Gastrocnemius medialis (tissue), 4 donors: Measurements from ENCODE around the gene RBPMS2. TPM values are rescaled to one million over a fixed set of nuclear protein-coding genes. Genes with fewer than 3 reads are reported as not detected.
"Not testable (repeated sequence)": the region's sequence is repeated elsewhere in the genome, so short reads cannot be mapped to it uniquely, and the experiment has no call there.

Experiments
- ATAC-seq, 2 donors: fragments of 150-250 bp; one replicate each; pipeline ENCODE4 v1.9.1; 2016
- DNase-seq, 2 donors: peaks; one replicate each; pipeline ENCODE4 v3.0.0-alpha.2; 2019
- H3K27ac ChIP-seq, 4 donors: fragments of 200-600 bp; sonication (generic); 1 replicate in 1 of 4; 2 replicates in 3 of 4; pipeline ENCODE4 v1.5.1; 2016 to 2018; ENCODE audit warnings: mild to moderate bottlenecking in 2 of 4, moderate library complexity in 1 of 4
- H3K27me3 ChIP-seq, 3 donors: fragments of 200-600 bp; sonication (generic) in 2 of 3; 1 replicate in 1 of 3; 2 replicates in 2 of 3; pipeline versions ENCODE4 v1.5.1 to v1.6.0; 2016 to 2019; ENCODE audit warnings: mild to moderate bottlenecking in 1 of 3, moderate library complexity in 1 of 3
- H3K36me3 ChIP-seq, 2 donors: fragments of 200-600 bp; sonication (generic) in 1 of 2; one replicate each; pipeline ENCODE4 v1.5.1; 2017 to 2018
- H3K4me1 ChIP-seq, 2 donors: fragments of 200-600 bp; sonication (generic) in 1 of 2; one replicate each; pipeline ENCODE4 v1.5.1; 2016 to 2017; ENCODE audit warnings: mild to moderate bottlenecking in 2 of 2
- H3K4me3 ChIP-seq, 4 donors: fragments of 200-600 bp; sonication (generic) in 3 of 4; 1 replicate in 1 of 4; 2 replicates in 3 of 4; pipeline ENCODE4 v1.5.1; 2016 to 2019; ENCODE audit warnings: mild to moderate bottlenecking in 2 of 4
- H3K9me3 ChIP-seq, 3 donors: fragments of 200-600 bp; sonication (generic) in 2 of 3; 1 replicate in 1 of 3; 2 replicates in 2 of 3; pipeline ENCODE4 v1.5.1; 2016 to 2019
- CTCF ChIP-seq, 5 experiments: fragments of 450-650 bp in 3 of 5; fragments of 200-600 bp in 2 of 5; sonication (generic) in 2 of 5; IDR thresholded peaks in 4 of 5; conservative IDR thresholded peaks in 1 of 5; 1 replicate in 4 of 5; 2 replicates in 1 of 5; pipeline ENCODE4 v1.5.1; 2016 to 2019; ENCODE audit warnings: antibody characterized with exemption in 5 of 5, mild to moderate bottlenecking in 3 of 5, moderate library complexity in 3 of 5
- POLR2A ChIP-seq, 2 donors: fragments of 450-650 bp; IDR thresholded peaks; one replicate each; pipeline ENCODE4 v1.6.1; 2017; ENCODE audit warnings: antibody characterized with exemption in 2 of 2, mild to moderate bottlenecking in 2 of 2, moderate library complexity in 2 of 2
- in situ Hi-C, 4 donors: fragments of 200-750 bp; cut with MboI; loops; one replicate each; pipeline versions ENCODE4 v1.15.0 to v1.8.0; 2017; ENCODE audit warnings: low sequenced_read_pairs in 4 of 4
- intact Hi-C: fragments of 100-400 bp; cut with DNase I; formaldehyde crosslinking; loops from one replicate; pipeline ENCODE4 v1.15.1; 2023; ENCODE audit warnings: low total_unique reads
- total RNA-seq, 4 donors: library from RNA; depleted of rRNA; stranded (reverse); fragments of >200 nt; gene quantifications; one replicate each; pipeline versions ENCODE4 v1.1.0 to v1.2.3, GENCODE V29; 2016

RBPMS2 gene
- total RNA-seq, 4 donors from 2014 or later = 0.11 to 0.61 (median 0.35) TPM

- Histone ChIP-seq H3K9me3 (no peaks in the 10 kb centered on the region), H3K4me1 (peaks cover 0 to 12% of the 10 kb centered on the region in 2 donors), H3K4me3 (no peak overlapping the region), H3K27me3 (no peaks in the 10 kb centered on the region), H3K36me3 (no peaks in the 10 kb centered on the region), H3K27ac (no peak overlapping the region)
- DNase-seq (no peak), ATAC-seq (no peak)
- intact Hi-C loops = no loop called here
- TF ChIP-seq POLR2A (IDR thresholded peaks at IDR 0.05) (no peak), CTCF (IDR thresholded peaks at IDR 0.05 in 4 of 5, conservative IDR thresholded peaks at IDR 0.05 in 1 of 5) (no peak)
- in situ Hi-C loops = loop anchor here in 1 of 4 donors (25.0 kb wide), 1 partner anchor 166 kb away; the partner anchor contains the start of gene ANKDD1A
These were observed 29.0 kb downstream of the RBPMS2 start for GRCh38 chr15:64746356-64746755.

DNA sequence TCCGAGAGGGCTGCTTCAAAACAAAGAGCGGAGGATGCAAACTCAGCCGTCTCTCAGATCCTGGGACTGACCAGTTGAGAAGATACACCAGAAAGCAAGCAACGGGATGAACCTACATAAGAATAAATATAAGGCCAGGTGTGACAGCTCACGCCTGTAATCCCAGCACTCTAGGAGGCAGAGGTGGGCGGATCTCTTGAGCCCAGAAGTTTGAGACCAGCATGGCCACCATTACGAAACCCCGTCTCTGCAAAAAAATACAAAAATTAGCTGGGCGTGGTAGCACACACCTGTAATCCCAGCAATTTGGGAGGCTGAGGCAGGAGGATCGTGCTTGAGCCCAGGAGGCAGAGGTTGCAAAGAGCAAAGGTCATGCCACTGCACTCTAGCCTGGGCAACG is 31.7 kb downstream of the RBPMS2 start:
- Histone ChIP-seq H3K9me3 (no peaks in the 10 kb centered on the region), H3K4me1 (peaks cover 0 to under 1% of the 10 kb centered on the region in 2 donors), H3K4me3 (no peak overlapping the region), H3K27me3 (no peaks in the 10 kb centered on the region), H3K27ac (no peak overlapping the region), H3K36me3 (no peaks in the 10 kb centered on the region)
- in situ Hi-C loops (loop anchor here in 1 of 4 donors (25.0 kb wide), 1 partner anchor 169 kb away; the partner anchor contains the start of gene ANKDD1A), intact Hi-C loops (no loop called here)
- DNase-seq = no peak
- no peak for ATAC-seq
- TF ChIP-seq CTCF (IDR thresholded peaks at IDR 0.05 in 4 of 5, conservative IDR thresholded peaks at IDR 0.05 in 1 of 5) (no peak), POLR2A (IDR thresholded peaks at IDR 0.05) (no peak)

DNA sequence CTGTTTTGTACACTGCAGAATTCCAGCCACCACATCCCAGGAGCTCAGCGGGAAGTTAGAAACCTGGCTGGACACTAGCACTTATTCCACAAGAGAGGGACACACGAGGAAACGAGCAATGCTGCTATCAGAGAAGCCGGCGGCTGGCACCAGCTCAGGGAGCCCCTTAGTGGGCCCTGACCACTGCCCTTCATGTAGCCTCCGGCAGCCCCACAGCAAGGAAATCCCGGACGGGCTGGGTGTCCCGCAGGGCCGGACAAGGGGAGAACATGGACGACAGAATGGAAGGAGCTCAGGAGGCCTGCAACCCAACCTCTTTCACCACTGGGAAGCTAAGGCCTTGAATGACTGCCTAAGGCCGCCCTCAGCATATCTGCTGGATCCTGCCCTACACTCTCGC is 32.5 kb downstream of the RBPMS2 start:
- Histone ChIP-seq H3K27me3 (no peaks in the 10 kb centered on the region), H3K4me1 (no peaks in the 10 kb centered on the region), H3K36me3 (no peaks in the 10 kb centered on the region), H3K4me3 (no peak overlapping the region), H3K27ac (peak overlapping the region in 1 of 4 donors; percentile 7), H3K9me3 (no peaks in the 10 kb centered on the region)
- ATAC-seq (no peak), DNase-seq (no peak)
- intact Hi-C loops = no loop called here
- in situ Hi-C loops = loop anchor here in 1 of 4 donors (25.0 kb wide), 1 partner anchor 169 kb away; the partner anchor contains the start of gene ANKDD1A
- no peak for TF ChIP-seq CTCF (IDR thresholded peaks at IDR 0.05 in 4 of 5, conservative IDR thresholded peaks at IDR 0.05 in 1 of 5)
- no peak for TF ChIP-seq POLR2A (IDR thresholded peaks at IDR 0.05)

DNA sequence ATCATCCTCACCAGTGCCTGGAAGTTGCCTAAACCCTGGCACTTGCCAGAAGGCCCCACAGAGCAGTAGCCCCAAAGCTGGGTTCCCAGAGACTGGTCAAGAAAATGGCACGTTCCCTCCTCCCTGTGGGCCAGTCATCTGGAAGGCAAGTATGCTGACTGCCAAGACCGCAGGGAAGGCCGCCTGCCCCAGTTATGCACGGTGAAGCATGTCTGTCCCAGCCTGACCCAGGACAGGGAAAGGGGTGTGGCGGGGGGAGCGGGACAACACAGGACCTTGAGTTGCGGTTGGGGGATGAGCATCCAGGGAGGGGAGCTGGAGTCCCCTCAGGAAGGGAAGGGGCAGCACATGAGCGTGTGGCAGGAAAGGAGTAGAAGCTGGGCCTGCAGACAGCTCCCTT is 33.0 kb downstream of the RBPMS2 start:
- Histone ChIP-seq H3K36me3 (no peaks in the 10 kb centered on the region), H3K27ac (peak overlapping the region in 1 of 4 donors; percentile 7), H3K27me3 (no peaks in the 10 kb centered on the region), H3K4me1 (no peaks in the 10 kb centered on the region), H3K4me3 (no peak overlapping the region), H3K9me3 (no peaks in the 10 kb centered on the region)
- intact Hi-C loops = no loop called here
- ATAC-seq = no peak
- DNase-seq = no peak
- TF ChIP-seq POLR2A (IDR thresholded peaks at IDR 0.05) = no peak
- no peak for TF ChIP-seq CTCF (IDR thresholded peaks at IDR 0.05 in 4 of 5, conservative IDR thresholded peaks at IDR 0.05 in 1 of 5)
- in situ Hi-C loops = loop anchor here in 1 of 4 donors (25.0 kb wide), 1 partner anchor 170 kb away; the partner anchor contains the start of gene ANKDD1A

DNA sequence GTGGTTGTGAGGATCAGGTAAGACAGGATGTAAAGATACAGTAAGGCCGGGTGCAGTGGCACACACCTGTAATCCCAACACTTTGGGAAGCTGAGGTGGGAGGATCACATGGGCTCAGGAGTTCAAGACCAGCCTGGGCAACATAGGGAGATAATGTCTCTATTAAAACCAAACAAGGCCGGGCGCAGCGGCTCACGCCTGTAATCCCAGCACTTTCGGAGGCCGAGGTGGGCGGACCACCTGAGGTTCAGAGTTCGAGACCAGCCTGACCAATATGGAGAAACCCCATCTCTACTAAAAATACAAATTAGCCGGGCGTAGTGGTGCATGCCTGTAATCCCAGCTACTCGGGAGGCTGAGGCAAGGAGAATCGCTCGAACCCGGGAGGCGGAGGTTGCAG is 33.7 kb downstream of the RBPMS2 start:
- ATAC-seq, H3K4me1 ChIP-seq, intact Hi-C loops, H3K36me3 ChIP-seq, H3K27me3 ChIP-seq, H3K4me3 ChIP-seq, H3K9me3 ChIP-seq, DNase-seq, H3K27ac ChIP-seq: not testable (repeated sequence)
- in situ Hi-C loops = loop anchor here in 1 of 4 donors (25.0 kb wide), 1 partner anchor 171 kb away; the partner anchor contains the start of gene ANKDD1A
